HL-60 (cell line): ENCODE data around the gene ZNF804A.
"Not testable (repeated sequence)": the region's sequence is repeated elsewhere in the genome, so short reads cannot be mapped to it uniquely, and the experiment has no call there.

ENCODE experiments used
- DNase-seq, 2 experiments: peaks; one replicate each; pipeline ENCODE4 v3.0.0-alpha.2; 2010 to 2020; ENCODE audit warnings: low read depth in 1 of 2, low spot score in 1 of 2
- H3K27ac ChIP-seq: fragments of 250-450 bp; sonication (Bioruptor Pico); replicated peaks from 2 replicates; pipeline ENCODE4 v1.5.1; 2020; ENCODE audit warnings: mild to moderate bottlenecking, moderate library complexity
- H3K27me3 ChIP-seq: fragments of 250-450 bp; sonication (Bioruptor Pico); 2 replicates; pipeline ENCODE4 v1.5.1; 2021; ENCODE audit warnings: mild to moderate bottlenecking, moderate library complexity; ENCODE audit not compliant: insufficient read depth, poor library complexity, severe bottlenecking
- H3K4me3 ChIP-seq: replicated peaks from 2 replicates; pipeline ENCODE4 v1.5.1; 2011; ENCODE audit warnings: mild to moderate bottlenecking, control low read depth, low read length; ENCODE audit not compliant: insufficient read depth
- CTCF ChIP-seq: IDR thresholded peaks from one replicate; pipeline ENCODE4 v1.5.1; 2011; ENCODE audit warnings: low read length, control low read depth, inconsistent platforms; ENCODE audit not compliant: insufficient read depth
- GABPA ChIP-seq: IDR thresholded peaks from 2 replicates; pipeline ENCODE4 v1.6.1; 2012; ENCODE audit warnings: low read depth
- POLR2AphosphoS5 ChIP-seq: IDR thresholded peaks from 2 replicates; pipeline ENCODE4 v1.6.1; 2012; ENCODE audit warnings: low read depth
- SPI1 ChIP-seq: IDR thresholded peaks from 2 replicates; pipeline ENCODE4 v1.6.1; 2012; ENCODE audit warnings: low read depth, mild to moderate bottlenecking, borderline replicate concordance
- TF ChIP-seq, protein P1 (sequence below): IDR thresholded peaks from 2 replicates; pipeline ENCODE4 v1.6.1; 2012; ENCODE audit warnings: low read depth; ENCODE audit not compliant: insufficient replicate concordance

ZNF804A gene

GRCh38 chr2:184875911-184876310, 277.6 kb downstream of the ZNF804A start:
- Histone ChIP-seq H3K27me3 (no peaks in the 10 kb centered on the region), H3K27ac (no peak overlapping the region), H3K4me3 (no peak overlapping the region)
- no peak for TF ChIP-seq POLR2AphosphoS5
- TF ChIP-seq CTCF = no peak
- no peak for TF ChIP-seq GABPA
- no peak for TF ChIP-seq SPI1
- DNase-seq = no peak

GRCh38 chr2:184877909-184878308, 279.6 kb downstream of the ZNF804A start:
- Histone ChIP-seq H3K4me3 (no peak overlapping the region), H3K27me3 (no peaks in the 10 kb centered on the region), H3K27ac (no peak overlapping the region)
- TF ChIP-seq SPI1 (no peak), POLR2AphosphoS5 (no peak), GABPA (no peak), CTCF (no peak)
- TF ChIP-seq, protein P1, sequence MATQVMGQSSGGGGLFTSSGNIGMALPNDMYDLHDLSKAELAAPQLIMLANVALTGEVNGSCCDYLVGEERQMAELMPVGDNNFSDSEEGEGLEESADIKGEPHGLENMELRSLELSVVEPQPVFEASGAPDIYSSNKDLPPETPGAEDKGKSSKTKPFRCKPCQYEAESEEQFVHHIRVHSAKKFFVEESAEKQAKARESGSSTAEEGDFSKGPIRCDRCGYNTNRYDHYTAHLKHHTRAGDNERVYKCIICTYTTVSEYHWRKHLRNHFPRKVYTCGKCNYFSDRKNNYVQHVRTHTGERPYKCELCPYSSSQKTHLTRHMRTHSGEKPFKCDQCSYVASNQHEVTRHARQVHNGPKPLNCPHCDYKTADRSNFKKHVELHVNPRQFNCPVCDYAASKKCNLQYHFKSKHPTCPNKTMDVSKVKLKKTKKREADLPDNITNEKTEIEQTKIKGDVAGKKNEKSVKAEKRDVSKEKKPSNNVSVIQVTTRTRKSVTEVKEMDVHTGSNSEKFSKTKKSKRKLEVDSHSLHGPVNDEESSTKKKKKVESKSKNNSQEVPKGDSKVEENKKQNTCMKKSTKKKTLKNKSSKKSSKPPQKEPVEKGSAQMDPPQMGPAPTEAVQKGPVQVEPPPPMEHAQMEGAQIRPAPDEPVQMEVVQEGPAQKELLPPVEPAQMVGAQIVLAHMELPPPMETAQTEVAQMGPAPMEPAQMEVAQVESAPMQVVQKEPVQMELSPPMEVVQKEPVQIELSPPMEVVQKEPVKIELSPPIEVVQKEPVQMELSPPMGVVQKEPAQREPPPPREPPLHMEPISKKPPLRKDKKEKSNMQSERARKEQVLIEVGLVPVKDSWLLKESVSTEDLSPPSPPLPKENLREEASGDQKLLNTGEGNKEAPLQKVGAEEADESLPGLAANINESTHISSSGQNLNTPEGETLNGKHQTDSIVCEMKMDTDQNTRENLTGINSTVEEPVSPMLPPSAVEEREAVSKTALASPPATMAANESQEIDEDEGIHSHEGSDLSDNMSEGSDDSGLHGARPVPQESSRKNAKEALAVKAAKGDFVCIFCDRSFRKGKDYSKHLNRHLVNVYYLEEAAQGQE = no peak
- DNase-seq = no peak

- Histone ChIP-seq H3K27me3 (no peaks in the 10 kb centered on the region), H3K27ac (no peak overlapping the region), H3K4me3 (no peak overlapping the region)
- TF ChIP-seq POLR2AphosphoS5 (no peak), CTCF (no peak), GABPA (no peak), SPI1 (no peak)
- TF ChIP-seq, protein P1 = no peak
- no peak for DNase-seq
Measured at GRCh38 chr2:184879671-184880070, 281.3 kb downstream of the ZNF804A start.

- DNase-seq, H3K4me3 ChIP-seq, H3K27ac ChIP-seq, H3K27me3 ChIP-seq: not testable (repeated sequence)
Measured at GRCh38 chr2:184886585-184886984, 288.3 kb downstream of the ZNF804A start.
